GM12891 (cell line): ENCODE measurements around the gene EVI5L.
"Not testable (repeated sequence)": the region's sequence is repeated elsewhere in the genome, so short reads cannot be mapped to it uniquely, and the experiment has no call there.

ENCODE experiments used
- DNase-seq: peaks from one replicate; pipeline ENCODE4 v3.0.0; 2011; ENCODE audit warnings: low spot score; ENCODE audit not compliant: insufficient read length
- FAIRE-seq: peaks from 2 replicates; lab custom pipeline; 2011; peaks lifted over from hg19 to GRCh38; lab: Jason Lieb, UNC
- PAX5 ChIP-seq: IDR thresholded peaks from 2 replicates; pipeline ENCODE4 v1.6.1; 2011; ENCODE audit warnings: low read length, moderate library complexity, mild to moderate bottlenecking; ENCODE audit not compliant: insufficient read depth, severe bottlenecking
- POLR2A ChIP-seq: IDR thresholded peaks from 2 replicates; pipeline ENCODE4 v1.6.1; 2011; ENCODE audit warnings: low read depth, low read length, control low read depth
- POLR2AphosphoS5 ChIP-seq: IDR thresholded peaks from 2 replicates; pipeline ENCODE4 v1.6.1; 2011; ENCODE audit warnings: low read depth, low read length, control low read depth
- POU2F2 ChIP-seq: IDR thresholded peaks from 2 replicates; pipeline ENCODE4 v1.6.1; 2011; ENCODE audit warnings: low read depth, mild to moderate bottlenecking, control low read depth, low read length, moderate library complexity
- SPI1 ChIP-seq: IDR thresholded peaks from 2 replicates; pipeline ENCODE4 v1.6.1; 2011; ENCODE audit warnings: low read depth, low read length, control low read depth
- TAF1 ChIP-seq: IDR thresholded peaks from 2 replicates; pipeline ENCODE4 v1.6.1; 2011; ENCODE audit warnings: low read depth, low read length, control low read depth

EVI5L gene

GRCh38 chr19:7792281-7792680 lies 37.7 kb upstream of the EVI5L start:
- no peak for TF ChIP-seq TAF1
- no peak for TF ChIP-seq POLR2AphosphoS5
- TF ChIP-seq POLR2A = no peak
- no peak for TF ChIP-seq SPI1
- no peak for TF ChIP-seq POU2F2
- FAIRE-seq = no peak

DNA sequence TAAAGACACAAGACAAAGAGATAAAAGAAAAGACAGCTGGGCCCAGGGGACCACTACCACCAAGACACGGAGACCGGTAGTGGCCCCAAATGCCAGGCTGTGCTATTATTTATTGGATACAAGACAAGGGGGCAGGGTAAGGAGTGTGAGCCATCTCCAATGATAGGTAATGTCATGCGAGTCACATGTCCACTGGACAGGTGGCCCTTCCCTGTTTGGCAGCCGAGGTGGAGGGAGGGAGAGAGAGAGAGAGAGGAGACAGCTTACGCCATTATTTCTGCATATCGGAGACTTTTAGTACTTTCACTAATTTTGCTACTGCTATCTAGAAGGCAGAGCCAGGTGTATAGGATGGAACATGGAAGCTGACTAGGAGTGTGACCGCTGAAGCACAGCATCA lies 37.3 kb upstream of the EVI5L start:
- not testable (repeated sequence) for DNase-seq, FAIRE-seq

More at GRCh38 chr19:7792281-7792680, 37.7 kb upstream of the EVI5L start:
- DNase-seq = no peak

DNA sequence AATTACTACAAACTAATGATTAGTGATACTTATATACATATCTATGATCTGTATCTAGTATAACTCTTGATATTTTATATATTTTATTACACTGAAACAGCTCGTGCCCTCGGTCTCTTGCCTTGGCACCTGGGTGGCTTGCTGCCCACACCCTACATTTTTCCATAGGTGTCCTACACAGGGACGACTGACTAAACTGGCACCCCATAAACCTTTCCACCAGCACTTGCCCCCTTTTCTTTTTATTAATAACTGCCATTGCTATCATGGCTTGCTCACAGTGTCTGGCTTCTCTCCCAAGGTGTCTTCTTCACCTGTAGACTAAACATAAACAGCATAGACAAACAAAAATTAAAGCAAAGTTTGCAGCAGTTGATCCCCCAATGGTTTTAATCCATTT lies 36.5 kb upstream of the EVI5L start:
- no peak for FAIRE-seq
- DNase-seq = no peak
- TF ChIP-seq PAX5 (no peak), POLR2AphosphoS5 (no peak), POU2F2 (no peak), TAF1 (no peak), SPI1 (no peak), POLR2A (no peak)

DNA sequence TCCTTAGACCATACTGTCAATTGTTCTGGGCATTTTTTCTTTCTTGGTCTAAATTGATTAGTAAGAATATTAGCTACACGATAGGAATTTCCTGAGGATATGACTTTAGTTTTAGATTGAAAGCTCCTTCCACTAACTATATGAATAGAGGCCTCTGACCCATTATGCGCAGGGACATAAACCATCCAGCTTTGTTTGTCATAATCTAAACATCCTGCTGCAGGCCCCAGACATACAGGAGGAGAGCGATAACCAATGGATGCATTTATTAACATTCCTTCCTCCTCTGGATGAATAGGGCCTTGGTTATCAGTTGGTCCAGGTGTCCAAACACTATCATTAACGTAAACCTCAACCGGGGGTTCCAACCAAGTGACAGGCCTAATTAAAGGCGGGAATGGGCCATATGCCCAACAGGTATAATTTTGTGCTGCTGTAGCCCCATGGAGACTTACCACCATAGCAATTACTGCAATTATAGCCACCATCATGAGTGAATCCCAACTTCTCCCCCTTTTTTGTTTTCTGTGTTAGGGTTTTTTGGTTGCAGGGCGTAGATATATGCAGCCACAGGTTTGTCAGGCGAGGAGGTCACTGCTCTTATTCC lies 34.4 kb upstream of the EVI5L start:
- DNase-seq (no peak), FAIRE-seq (no peak)
- TF ChIP-seq TAF1 = no peak
- TF ChIP-seq POLR2A = no peak
- TF ChIP-seq POLR2AphosphoS5 = no peak
- TF ChIP-seq SPI1 = no peak
- TF ChIP-seq POU2F2 = no peak
- no peak for TF ChIP-seq PAX5

DNA sequence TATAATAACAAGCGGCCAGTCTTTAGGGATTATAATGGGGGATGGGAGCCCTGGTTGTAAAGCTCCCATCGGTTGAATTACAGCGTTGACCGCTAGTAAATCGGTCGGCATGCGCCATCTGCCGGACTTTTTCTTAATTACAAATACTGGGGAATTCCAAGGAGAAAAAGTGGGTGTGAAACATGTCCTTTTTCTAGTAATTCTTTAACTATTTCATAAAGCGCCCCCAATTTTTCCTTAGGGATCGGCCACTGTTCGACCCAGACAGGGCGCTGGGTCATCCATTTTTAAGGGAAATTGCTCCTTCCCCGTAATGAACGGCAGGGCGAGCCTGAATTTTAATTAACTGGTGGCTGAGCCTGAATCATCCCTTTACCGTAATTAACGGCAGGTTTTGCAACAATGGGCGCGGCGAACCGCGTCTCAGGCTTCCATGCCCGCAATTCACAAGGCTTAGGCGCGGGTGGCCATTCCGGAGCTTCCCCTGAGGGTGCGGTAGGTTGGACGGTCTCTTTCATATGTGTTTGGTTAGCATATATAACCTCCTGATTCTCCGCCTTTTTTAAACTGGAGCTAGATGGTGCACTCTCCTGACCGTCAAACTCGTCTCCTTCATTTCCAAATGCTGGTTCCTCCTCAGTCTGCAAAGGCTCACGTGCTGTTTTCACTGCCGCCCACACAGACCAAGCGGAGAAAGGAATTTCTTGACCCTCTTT lies 30.2 kb upstream of the EVI5L start:
- no peak for DNase-seq
- no peak for TF ChIP-seq POU2F2
- no peak for TF ChIP-seq PAX5
- TF ChIP-seq POLR2AphosphoS5 = no peak
- peak; percentile 26 for FAIRE-seq

- no peak for TF ChIP-seq SPI1
- DNase-seq (no peak), FAIRE-seq (no peak)
Observed at GRCh38 chr19:7801020-7801570, 28.9 kb upstream of the EVI5L start.

DNA sequence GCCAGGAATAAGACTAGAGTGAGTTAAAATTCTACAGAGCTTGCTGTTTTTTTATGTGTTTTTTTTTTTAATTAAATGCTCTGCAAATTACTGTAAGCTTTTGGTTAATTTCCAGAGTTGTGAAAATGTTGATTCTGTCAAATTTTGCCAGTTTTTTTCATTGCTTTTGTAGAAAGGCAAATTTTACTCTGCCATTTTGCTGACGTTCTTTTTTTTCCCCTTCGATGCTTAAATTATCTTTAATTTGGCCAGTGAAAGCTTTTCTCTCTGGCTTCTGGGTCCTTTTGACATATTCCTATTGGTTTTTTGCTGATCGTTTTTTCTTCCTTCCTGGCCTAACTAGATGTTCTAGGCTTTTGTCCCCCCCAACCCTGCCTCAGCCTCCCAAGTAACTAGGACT lies 23.8 kb upstream of the EVI5L start:
- TF ChIP-seq SPI1 = no peak
- TF ChIP-seq PAX5 = no peak
- TF ChIP-seq POLR2AphosphoS5 = no peak
- no peak for TF ChIP-seq TAF1
- TF ChIP-seq POLR2A = no peak
- DNase-seq (no peak), FAIRE-seq (no peak)

DNA sequence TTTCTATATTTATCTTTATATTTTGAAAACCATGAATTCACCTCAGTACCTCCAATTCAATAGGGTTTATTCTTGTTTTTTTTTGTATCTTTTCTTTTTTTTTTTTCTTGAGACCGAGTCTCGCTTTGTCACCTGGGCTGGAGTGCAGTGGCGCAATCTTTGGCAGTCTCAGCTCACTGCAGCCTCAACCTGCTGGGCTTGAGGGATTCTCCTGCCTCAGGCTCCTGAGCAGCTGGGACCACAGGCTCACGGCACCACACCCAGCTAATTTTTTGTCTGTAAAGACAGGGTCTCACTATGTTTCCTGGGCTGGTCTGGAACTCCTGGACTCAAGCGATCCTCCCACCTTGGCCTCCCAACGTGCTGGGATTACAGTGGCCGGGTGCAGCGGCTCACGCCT lies 23.1 kb upstream of the EVI5L start:
- TF ChIP-seq SPI1 (no peak), TAF1 (no peak), POLR2A (no peak), PAX5 (no peak), POU2F2 (no peak), POLR2AphosphoS5 (no peak)
- DNase-seq (no peak), FAIRE-seq (peak; percentile 43)

DNA sequence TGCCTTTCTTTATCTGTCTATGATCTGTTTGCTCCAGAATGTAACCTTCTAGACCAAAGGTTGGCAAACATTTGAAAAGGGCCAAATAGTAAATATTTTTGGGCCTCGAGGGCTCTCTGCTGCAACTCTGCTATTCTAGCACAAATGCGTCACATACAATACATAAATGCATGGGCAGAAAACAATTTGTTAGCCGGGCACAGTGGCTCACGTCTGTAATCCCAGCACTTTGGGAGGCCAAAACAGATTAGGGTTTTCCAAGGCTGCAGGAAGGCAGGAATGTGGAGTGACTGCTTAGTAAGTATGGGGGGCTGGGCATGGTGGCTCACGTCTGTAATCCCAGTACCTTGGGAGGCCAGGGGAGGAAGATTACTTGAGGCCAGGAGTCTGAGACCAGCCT lies 21.9 kb upstream of the EVI5L start:
- no peak for TF ChIP-seq TAF1
- no peak for TF ChIP-seq POLR2A
- TF ChIP-seq SPI1 = no peak
- TF ChIP-seq POU2F2 = no peak
- TF ChIP-seq POLR2AphosphoS5 = no peak
- TF ChIP-seq PAX5 = no peak
- DNase-seq (no peak), FAIRE-seq (no peak)

GRCh38 chr19:7811989-7812388 lies 18.0 kb upstream of the EVI5L start:
- peak; percentile 51 for FAIRE-seq
- TF ChIP-seq POLR2A = no peak
- TF ChIP-seq POU2F2 = no peak
- no peak for TF ChIP-seq SPI1
- no peak for TF ChIP-seq TAF1
- no peak for TF ChIP-seq PAX5
- no peak for TF ChIP-seq POLR2AphosphoS5
- no peak for DNase-seq
